ENCODE measurements around the gene SUN3. TPM values are rescaled to one million over a fixed set of nuclear protein-coding genes. Genes with fewer than 3 reads are reported as not detected.

SUN3 gene
- total RNA-seq, 1 donor from 2014 or later, result not detected

DNA sequence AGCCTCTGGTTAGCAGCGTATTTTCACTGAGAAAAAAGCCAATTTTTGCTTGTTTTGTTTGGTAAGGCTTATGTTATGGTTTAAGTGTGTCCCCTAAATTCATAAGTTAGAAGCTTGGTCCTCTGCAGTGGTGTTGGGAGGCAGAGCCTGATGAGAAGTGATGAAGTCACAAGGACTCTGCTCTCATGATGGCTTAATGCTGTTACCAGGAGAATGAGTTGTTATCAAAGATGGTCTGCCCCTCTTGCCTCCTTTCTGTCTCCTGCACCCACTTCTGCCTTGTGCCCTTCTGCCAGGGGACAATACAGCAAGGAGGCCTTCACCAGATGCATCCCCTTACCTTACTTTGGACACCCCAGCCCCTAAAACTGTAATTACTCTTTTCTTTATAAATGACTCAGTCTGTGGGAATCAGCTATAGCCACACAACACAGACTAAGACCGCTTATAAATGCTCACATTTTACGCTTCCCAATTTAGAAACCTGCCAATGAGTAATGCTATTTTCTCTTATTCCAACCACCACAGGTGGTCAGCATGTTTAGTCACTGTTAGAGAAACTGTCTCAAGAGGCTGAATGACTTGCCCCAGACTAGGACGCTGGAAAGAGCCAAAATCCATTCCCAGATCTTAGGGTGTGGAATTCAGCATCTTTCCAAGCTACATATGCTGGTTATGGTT is 74.5 kb downstream of the SUN3 start:
- TF ChIP-seq, protein P1, sequence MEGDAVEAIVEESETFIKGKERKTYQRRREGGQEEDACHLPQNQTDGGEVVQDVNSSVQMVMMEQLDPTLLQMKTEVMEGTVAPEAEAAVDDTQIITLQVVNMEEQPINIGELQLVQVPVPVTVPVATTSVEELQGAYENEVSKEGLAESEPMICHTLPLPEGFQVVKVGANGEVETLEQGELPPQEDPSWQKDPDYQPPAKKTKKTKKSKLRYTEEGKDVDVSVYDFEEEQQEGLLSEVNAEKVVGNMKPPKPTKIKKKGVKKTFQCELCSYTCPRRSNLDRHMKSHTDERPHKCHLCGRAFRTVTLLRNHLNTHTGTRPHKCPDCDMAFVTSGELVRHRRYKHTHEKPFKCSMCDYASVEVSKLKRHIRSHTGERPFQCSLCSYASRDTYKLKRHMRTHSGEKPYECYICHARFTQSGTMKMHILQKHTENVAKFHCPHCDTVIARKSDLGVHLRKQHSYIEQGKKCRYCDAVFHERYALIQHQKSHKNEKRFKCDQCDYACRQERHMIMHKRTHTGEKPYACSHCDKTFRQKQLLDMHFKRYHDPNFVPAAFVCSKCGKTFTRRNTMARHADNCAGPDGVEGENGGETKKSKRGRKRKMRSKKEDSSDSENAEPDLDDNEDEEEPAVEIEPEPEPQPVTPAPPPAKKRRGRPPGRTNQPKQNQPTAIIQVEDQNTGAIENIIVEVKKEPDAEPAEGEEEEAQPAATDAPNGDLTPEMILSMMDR (IDR thresholded peaks at IDR 0.05; ENCODE audit: borderline replicate concordance), result no peak
- intact Hi-C loops (cut with micrococcal nuclease), result no loop called here
- peaks cover 34% of the 10 kb centered on the region for H3K4me1 ChIP-seq

DNA sequence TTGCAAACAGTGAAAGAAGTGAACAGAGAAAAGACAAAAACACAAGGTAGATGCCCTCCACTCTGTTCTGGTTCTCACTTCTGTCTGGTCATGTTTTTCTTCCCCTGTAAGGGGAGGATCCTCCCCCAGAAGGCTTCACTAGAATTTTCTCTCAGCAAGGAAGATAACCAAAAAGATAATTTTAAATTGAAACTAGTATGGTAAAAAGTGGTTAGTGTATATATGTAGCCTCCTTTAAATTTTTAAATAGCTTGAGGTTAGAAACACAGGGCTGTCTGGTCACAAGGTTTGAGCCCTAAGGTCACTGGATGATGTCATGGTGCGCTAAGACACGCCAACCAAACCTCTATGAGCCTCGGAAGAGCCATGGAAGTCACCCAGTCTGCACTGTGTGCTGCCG is 75.1 kb downstream of the SUN3 start:
- TF ChIP-seq, protein P1 (IDR thresholded peaks at IDR 0.05; ENCODE audit: borderline replicate concordance), result no peak
- peaks cover 30% of the 10 kb centered on the region for H3K36me3 ChIP-seq
- DNase-seq, result no peak

More for the DNA sequence above, 74.5 kb downstream of the SUN3 start:
- Histone ChIP-seq H3K4me3 (no peak overlapping the region), H3K9me3 (replicated peaks) (no peaks in the 10 kb centered on the region), H3K27ac (replicated peaks) (no peak overlapping the region), H3K36me3 (peaks cover 30% of the 10 kb centered on the region), H3K27me3 (ENCODE audit: low read depth) (no peaks in the 10 kb centered on the region)
- no peak for DNase-seq

GRCh38 chr7:47952224-47952623 is 76.7 kb downstream of the SUN3 start:
- intact Hi-C loops (cut with micrococcal nuclease), result no loop called here
- Histone ChIP-seq H3K4me1 (peaks cover 51% of the 10 kb centered on the region), H3K27ac (replicated peaks) (peak overlapping the region; percentile 93), H3K27me3 (ENCODE audit: low read depth) (no peaks in the 10 kb centered on the region), H3K9me3 (replicated peaks) (no peaks in the 10 kb centered on the region), H3K4me3 (no peak overlapping the region), H3K36me3 (peaks cover 20% of the 10 kb centered on the region)
- no peak for DNase-seq
- TF ChIP-seq, protein P1 (IDR thresholded peaks at IDR 0.05; ENCODE audit: borderline replicate concordance), result no peak

More for the DNA sequence above, 75.1 kb downstream of the SUN3 start:
- no peaks in the 10 kb centered on the region for H3K27me3 ChIP-seq (ENCODE audit: low read depth)
- no peak overlapping the region for H3K27ac ChIP-seq (replicated peaks)
- intact Hi-C loops (cut with micrococcal nuclease), result no loop called here
- H3K9me3 ChIP-seq (replicated peaks), result no peaks in the 10 kb centered on the region
- peaks cover 40% of the 10 kb centered on the region for H3K4me1 ChIP-seq
- no peak overlapping the region for H3K4me3 ChIP-seq

DNA sequence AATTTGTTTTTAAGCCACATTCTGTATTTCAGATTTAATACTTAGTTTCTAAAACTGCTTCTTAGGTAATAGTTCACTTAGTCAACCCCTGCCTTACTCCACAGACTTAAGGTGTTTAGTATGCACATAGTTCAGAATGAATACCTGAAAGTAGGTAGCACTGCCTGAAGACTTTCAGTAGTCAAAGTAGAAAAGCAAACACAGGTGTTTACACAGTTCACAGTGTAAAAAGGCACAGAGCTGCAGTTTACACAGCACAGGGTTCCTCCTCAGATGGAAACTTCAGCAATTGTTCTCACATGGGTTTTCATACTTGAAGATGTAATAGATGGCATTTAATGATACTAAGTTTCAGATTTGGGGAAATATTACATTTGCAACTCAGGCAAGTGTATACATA is 77.5 kb downstream of the SUN3 start:
- intact Hi-C loops (cut with micrococcal nuclease), result no loop called here
- H3K27ac ChIP-seq (replicated peaks), result peak overlapping the region; percentile 93

GRCh38 chr7:47950714-47951113 is 78.2 kb downstream of the SUN3 start:
- H3K27ac ChIP-seq (replicated peaks), result peak overlapping the region; percentile 93

More for the DNA sequence above, 77.5 kb downstream of the SUN3 start:
- Histone ChIP-seq H3K9me3 (replicated peaks) (no peaks in the 10 kb centered on the region), H3K27me3 (ENCODE audit: low read depth) (no peaks in the 10 kb centered on the region), H3K36me3 (peaks cover 17% of the 10 kb centered on the region), H3K4me1 (peaks cover 52% of the 10 kb centered on the region), H3K4me3 (no peak overlapping the region)
- DNase-seq, result no peak
- TF ChIP-seq, protein P1 (IDR thresholded peaks at IDR 0.05; ENCODE audit: borderline replicate concordance), result no peak

More at GRCh38 chr7:47950714-47951113, 78.2 kb downstream of the SUN3 start:
- TF ChIP-seq, protein P1 (IDR thresholded peaks at IDR 0.05; ENCODE audit: borderline replicate concordance), result peak; percentile 44
- H3K27me3 ChIP-seq (ENCODE audit: low read depth), result no peaks in the 10 kb centered on the region
- peak; percentile 60 for DNase-seq
- intact Hi-C loops (cut with micrococcal nuclease), result no loop called here
- H3K4me1 ChIP-seq, result peaks cover 54% of the 10 kb centered on the region
- H3K36me3 ChIP-seq, result peaks cover 17% of the 10 kb centered on the region
- no peaks in the 10 kb centered on the region for H3K9me3 ChIP-seq (replicated peaks)
- no peak overlapping the region for H3K4me3 ChIP-seq

All from left ventricle myocardium inferior (tissue), 1 donor.